Right lobe of liver (tissue), 6 donors: Measurements from ENCODE around the gene DMPK. TPM values are rescaled to one million over a fixed set of nuclear protein-coding genes. Genes with fewer than 3 reads are reported as not detected.

Experiments used
- ATAC-seq, 4 donors: fragments of 200-7000 bp; cut with Tn5 transposase; one replicate each; pipeline ENCODE4 v1.9.1; 2020; ENCODE audit warnings: mild to moderate bottlenecking in 4 of 4, moderate library complexity in 4 of 4
- DNase-seq, 3 donors: peaks; one replicate each; pipeline ENCODE4 v3.0.0-alpha.2; 2020
- H3K27ac ChIP-seq, 3 donors: fragments of 200-600 bp; one replicate each; pipeline ENCODE4 v1.8.0; 2022
- H3K27me3 ChIP-seq, 2 donors: fragments of 200-600 bp; one replicate each; pipeline ENCODE4 v1.8.0; 2022
- H3K36me3 ChIP-seq, 4 donors: fragments of 200-600 bp; sonication (generic) in 1 of 4; one replicate each; pipeline versions ENCODE4 v1.5.1 to v1.8.0; 2017 to 2022; ENCODE audit warnings: control low read depth in 1 of 4
- H3K4me1 ChIP-seq, 4 donors: fragments of 200-600 bp; sonication (generic) in 1 of 4; one replicate each; pipeline versions ENCODE4 v1.5.1 to v1.8.0; 2017 to 2022; ENCODE audit warnings: control low read depth in 1 of 4
- H3K4me3 ChIP-seq, 3 donors: fragments of 200-600 bp; one replicate each; pipeline ENCODE4 v1.8.0; 2022
- H3K9me3 ChIP-seq, 4 donors: fragments of 200-600 bp; sonication (generic) in 1 of 4; one replicate each; pipeline versions ENCODE4 v1.5.1 to v1.8.0; 2017 to 2022; ENCODE audit warnings: control low read depth in 1 of 4
- CTCF ChIP-seq, 4 donors: fragments of 200-600 bp in 3 of 4; fragments of 450-650 bp in 1 of 4; IDR thresholded peaks; one replicate each; pipeline versions ENCODE4 v1.5.1 to v1.8.0; 2016 to 2022; ENCODE audit warnings: antibody characterized with exemption in 4 of 4, mild to moderate bottlenecking in 2 of 4
- POLR2A ChIP-seq: fragments of 450-650 bp; IDR thresholded peaks from one replicate; pipeline ENCODE4 v1.6.1; 2017; ENCODE audit warnings: antibody characterized with exemption, mild to moderate bottlenecking
- WGBS: methylation state at CpG from one replicate; pipeline ENCODE4 v1.1.6; 2018; ENCODE audit warnings: low coverage, low lambda C conversion rate; ENCODE audit not compliant: insufficient coverage; ENCODE audit errors: missing lambda C conversion rate; 5-methylcytosine and 5-hydroxymethylcytosine counted together
- intact Hi-C, 2 donors: fragments of 100-400 bp; cut with DNase I; formaldehyde crosslinking; loops; one replicate each; pipeline versions ENCODE4 v1.11.2 to v1.14.1; 2022
- total RNA-seq, 6 experiments: library from RNA; depleted of rRNA in 2 of 6; stranded (reverse); fragments of >200 nt in 2 of 6; fragmentation: NEBNext Ultra II Directional in 3 of 6; extraction: Animal tissue kit (Norgen Biotek cat#: 25700) in 3 of 6; gene quantifications; one replicate each; pipeline versions ENCODE4 v1.1.0 to v1.2.4, GENCODE V29; 2016 to 2023
- donor health status: DM: no; HTN: yes; CAD: no.
- donor health status: DM: no; HTN: no; CAD: no.
- donor health status: DM: no; HTN: no; CAD: no.
- donor health status: DM: no; HTN: yes; CAD: no.
- donor health status: DM: no; HTN: yes; CAD: no.

DMPK gene
- total RNA-seq, 6 experiments from 2014 or later = 4.3 to 14.9 (median 8.7) TPM

DNA sequence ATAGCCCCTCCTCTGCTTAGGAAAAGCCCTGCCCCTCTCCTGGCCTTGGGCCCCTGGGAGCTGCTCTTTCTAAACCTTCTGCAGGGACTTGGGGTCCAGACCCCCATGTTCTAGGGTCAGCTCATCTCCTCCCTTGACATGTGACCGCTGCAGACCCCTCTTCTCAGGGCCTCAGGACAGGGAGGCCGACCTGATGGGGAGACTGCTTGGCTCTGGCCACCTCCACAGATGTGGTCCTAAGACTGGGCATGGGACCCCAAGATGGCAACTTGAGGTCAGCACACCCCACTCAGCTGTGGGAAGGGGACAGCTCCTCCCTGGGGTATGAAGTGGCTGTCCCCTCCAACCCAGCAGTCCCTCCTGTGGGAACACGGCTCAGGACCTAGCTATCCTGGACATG lies 9.4 kb downstream of the DMPK start:
- intact Hi-C loops = no loop called here
- no peak overlapping the region for H3K4me3 ChIP-seq
- DNase-seq = no peak
- H3K27me3 ChIP-seq = no peaks in the 10 kb centered on the region
- no CpG with 5 or more reads among the region's 3 CpGs for WGBS
- TF ChIP-seq CTCF (IDR thresholded peaks at IDR 0.05) (no peak), POLR2A (no peak)
- no peak overlapping the region for H3K27ac ChIP-seq
- no peaks in the 10 kb centered on the region for H3K9me3 ChIP-seq
- H3K36me3 ChIP-seq = peaks cover 0 to 7% (median 0%) of the 10 kb centered on the region in 4 donors
- ATAC-seq = no peak
- H3K4me1 ChIP-seq = peaks cover 0 to 15% (median 6%) of the 10 kb centered on the region in 4 donors

- no peak for ATAC-seq
- no peaks in the 10 kb centered on the region for H3K9me3 ChIP-seq
Measured at GRCh38 chr19:45772130-45772840, 10.0 kb downstream of the DMPK start.

DNA sequence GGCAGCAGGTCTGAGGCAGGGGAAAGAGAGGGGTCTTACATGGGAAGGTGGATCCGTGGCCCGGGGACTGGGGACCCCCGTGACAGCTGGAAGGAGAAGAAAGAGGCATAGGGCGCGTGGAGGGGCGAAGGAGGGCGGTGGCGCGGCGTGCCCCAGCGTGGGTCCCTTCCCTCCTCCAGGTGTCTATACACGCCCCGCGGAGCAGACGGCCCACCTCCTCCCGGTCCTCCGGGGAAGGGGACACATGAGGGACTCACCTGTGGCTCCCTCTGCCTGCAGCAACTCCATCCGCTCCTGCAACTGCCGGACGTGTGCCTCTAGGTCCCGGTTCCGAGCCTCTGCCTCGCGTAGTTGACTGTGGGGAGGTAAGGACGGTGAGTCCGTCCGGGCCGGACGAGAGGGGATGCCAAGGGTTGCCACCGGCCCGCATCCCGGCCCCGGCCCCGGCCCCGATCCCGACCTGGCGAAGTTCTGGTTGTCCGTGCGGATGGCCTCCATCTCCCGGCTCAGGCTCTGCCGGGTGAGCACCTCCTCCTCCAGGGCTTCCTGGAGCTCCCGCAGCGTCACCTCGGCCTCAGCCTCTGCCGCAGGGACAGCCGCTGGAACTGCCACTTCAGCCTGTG lies 10.9 kb downstream of the DMPK start:
- WGBS = 58% methylated on average over 6 of the region's 46 CpGs
- H3K9me3 ChIP-seq = no peaks in the 10 kb centered on the region
- peak overlapping the region in 1 of 3 donors; percentile 72 for H3K27ac ChIP-seq
- TF ChIP-seq CTCF (IDR thresholded peaks at IDR 0.05) (no peak), POLR2A (no peak)
- H3K4me3 ChIP-seq = peak overlapping the region; percentile 33 to 91 (median 76)
- DNase-seq (peak in 2 of 3 donors; percentile 46 to 68), ATAC-seq (no peak)
- intact Hi-C loops = no loop called here
- no peaks in the 10 kb centered on the region for H3K27me3 ChIP-seq
- H3K36me3 ChIP-seq = no peaks in the 10 kb centered on the region
- H3K4me1 ChIP-seq = peaks cover 0 to 17% (median 7%) of the 10 kb centered on the region in 4 donors

More at GRCh38 chr19:45772130-45772840, 10.0 kb downstream of the DMPK start:
- no peaks in the 10 kb centered on the region for H3K27me3 ChIP-seq
- peaks cover 0 to 15% (median 6%) of the 10 kb centered on the region in 4 donors for H3K4me1 ChIP-seq
- WGBS = 48% methylated on average over 10 of the region's 14 CpGs
- TF ChIP-seq POLR2A (no peak), CTCF (IDR thresholded peaks at IDR 0.05) (no peak)
- H3K4me3 ChIP-seq = no peak overlapping the region
- H3K27ac ChIP-seq = peak overlapping the region in 1 of 3 donors; percentile 8
- intact Hi-C loops = no loop called here
- DNase-seq = no peak
- peaks cover 0 to 2% (median 0%) of the 10 kb centered on the region in 4 donors for H3K36me3 ChIP-seq

DNA sequence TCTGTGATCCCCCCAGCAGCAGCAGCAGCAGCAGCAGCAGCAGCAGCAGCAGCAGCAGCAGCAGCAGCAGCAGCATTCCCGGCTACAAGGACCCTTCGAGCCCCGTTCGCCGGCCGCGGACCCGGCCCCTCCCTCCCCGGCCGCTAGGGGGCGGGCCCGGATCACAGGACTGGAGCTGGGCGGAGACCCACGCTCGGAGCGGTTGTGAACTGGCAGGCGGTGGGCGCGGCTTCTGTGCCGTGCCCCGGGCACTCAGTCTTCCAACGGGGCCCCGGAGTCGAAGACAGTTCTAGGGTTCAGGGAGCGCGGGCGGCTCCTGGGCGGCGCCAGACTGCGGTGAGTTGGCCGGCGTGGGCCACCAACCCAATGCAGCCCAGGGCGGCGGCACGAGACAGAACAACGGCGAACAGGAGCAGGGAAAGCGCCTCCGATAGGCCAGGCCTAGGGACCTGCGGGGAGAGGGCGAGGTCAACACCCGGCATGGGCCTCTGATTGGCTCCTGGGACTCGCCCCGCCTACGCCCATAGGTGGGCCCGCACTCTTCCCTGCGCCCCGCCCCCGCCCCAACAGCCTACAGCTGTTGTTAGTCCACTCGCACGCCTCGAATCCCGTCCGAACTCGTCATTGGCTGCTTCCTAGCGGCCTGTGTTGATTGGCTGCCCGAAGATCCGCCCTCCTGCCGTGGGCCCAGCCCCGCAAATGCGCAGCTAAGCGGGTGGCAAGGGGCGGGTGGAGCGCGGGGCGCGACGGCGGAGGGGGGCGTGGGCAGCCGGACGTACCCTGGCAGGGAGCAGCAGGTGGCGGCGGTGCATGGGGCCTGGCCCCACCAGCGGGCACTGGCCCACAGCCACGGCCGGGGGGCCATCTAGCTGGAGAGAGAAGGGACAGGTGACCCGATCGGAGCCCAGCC lies 11.8 kb downstream of the DMPK start:
- WGBS = 4% methylated on average over 8 of the region's 79 CpGs
- Histone ChIP-seq H3K36me3 (no peaks in the 10 kb centered on the region), H3K9me3 (no peaks in the 10 kb centered on the region), H3K4me1 (peaks cover 0 to 20% (median 7%) of the 10 kb centered on the region in 4 donors), H3K4me3 (peak overlapping the region; percentile 38 to 91 (median 76)), H3K27ac (peak overlapping the region; percentile 72 to 93 (median 92)), H3K27me3 (no peaks in the 10 kb centered on the region)
- intact Hi-C loops = no loop called here
- ATAC-seq (peak; percentile 68 to 85 (median 76)), DNase-seq (peak; percentile 97 to 99 (median 98))
- TF ChIP-seq POLR2A (peak; percentile 57), CTCF (IDR thresholded peaks at IDR 0.05) (peak; percentile 87 to 98 (median 95))
